Upper lobe of left lung (tissue), 4 donors: ENCODE results near the gene MTG2.

Source experiments
- EP300 ChIP-seq, 4 donors: sonication (generic); formaldehyde crosslinking; IDR thresholded peaks; one replicate each; pipeline ENCODE4 v1.5.1; 2017; ENCODE audit warnings: antibody characterized with exemption in 4 of 4, control low read depth in 2 of 4
- POLR2A ChIP-seq, 4 donors: fragments of 450-650 bp; IDR thresholded peaks; one replicate each; pipeline ENCODE4 v1.5.1; 2016 to 2017; ENCODE audit warnings: antibody characterized with exemption in 4 of 4, mild to moderate bottlenecking in 2 of 4
- POLR2AphosphoS5 ChIP-seq, 2 donors: sonication (generic); formaldehyde crosslinking; IDR thresholded peaks; one replicate each; pipeline ENCODE4 v1.5.1; 2017; ENCODE audit warnings: antibody characterized with exemption in 2 of 2
- TF ChIP-seq, protein P1 (sequence below), 6 experiments: fragments of 450-650 bp in 4 of 6; fragments of 200-600 bp in 2 of 6; sonication (generic) in 2 of 6; IDR thresholded peaks; one replicate each; pipeline ENCODE4 v1.5.1; 2016 to 2019; ENCODE audit warnings: antibody characterized with exemption in 6 of 6

DNA sequence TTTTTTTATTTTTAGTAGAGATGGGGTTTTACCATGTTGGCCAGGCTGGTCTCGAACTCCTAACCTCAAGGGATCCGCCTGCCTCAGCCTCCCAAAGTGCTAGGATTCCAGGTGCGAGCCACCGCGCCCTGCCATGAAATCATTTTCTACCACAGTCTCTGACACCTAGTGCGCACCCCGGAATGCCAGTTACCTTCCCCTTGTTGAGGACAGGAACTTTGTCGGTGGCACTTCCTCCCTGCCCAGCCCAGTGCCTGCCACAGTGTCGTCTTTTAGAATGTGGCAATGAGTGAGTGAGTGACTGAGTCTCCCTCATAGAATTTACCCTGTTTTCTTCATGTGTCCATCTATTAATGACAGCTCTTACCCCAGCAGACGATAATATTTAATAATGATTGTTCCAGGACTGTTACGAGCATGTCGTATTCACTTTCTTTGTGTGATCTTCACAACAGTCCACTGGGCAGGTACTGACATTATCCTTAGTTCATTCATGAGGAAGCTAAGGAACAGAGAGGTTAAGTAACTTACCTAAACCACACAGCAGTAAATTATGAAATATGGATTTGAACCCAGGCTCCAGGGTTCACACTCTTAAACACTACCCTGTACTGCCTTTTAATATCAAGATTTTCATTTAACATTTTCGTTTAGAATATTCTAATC, 57.3 kb downstream of the MTG2 start:
- TF ChIP-seq POLR2A (IDR thresholded peaks at IDR 0.05): no peak
- TF ChIP-seq, protein P1, sequence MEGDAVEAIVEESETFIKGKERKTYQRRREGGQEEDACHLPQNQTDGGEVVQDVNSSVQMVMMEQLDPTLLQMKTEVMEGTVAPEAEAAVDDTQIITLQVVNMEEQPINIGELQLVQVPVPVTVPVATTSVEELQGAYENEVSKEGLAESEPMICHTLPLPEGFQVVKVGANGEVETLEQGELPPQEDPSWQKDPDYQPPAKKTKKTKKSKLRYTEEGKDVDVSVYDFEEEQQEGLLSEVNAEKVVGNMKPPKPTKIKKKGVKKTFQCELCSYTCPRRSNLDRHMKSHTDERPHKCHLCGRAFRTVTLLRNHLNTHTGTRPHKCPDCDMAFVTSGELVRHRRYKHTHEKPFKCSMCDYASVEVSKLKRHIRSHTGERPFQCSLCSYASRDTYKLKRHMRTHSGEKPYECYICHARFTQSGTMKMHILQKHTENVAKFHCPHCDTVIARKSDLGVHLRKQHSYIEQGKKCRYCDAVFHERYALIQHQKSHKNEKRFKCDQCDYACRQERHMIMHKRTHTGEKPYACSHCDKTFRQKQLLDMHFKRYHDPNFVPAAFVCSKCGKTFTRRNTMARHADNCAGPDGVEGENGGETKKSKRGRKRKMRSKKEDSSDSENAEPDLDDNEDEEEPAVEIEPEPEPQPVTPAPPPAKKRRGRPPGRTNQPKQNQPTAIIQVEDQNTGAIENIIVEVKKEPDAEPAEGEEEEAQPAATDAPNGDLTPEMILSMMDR (IDR thresholded peaks at IDR 0.05): no peak
- no peak for TF ChIP-seq POLR2AphosphoS5 (IDR thresholded peaks at IDR 0.05)
- TF ChIP-seq EP300 (IDR thresholded peaks at IDR 0.05): no peak
